ENCODE data around the gene GAL3ST2.
"Not testable (repeated sequence)": the region's sequence is repeated elsewhere in the genome, so short reads cannot be mapped to it uniquely, and the experiment has no call there.

GAL3ST2 gene

DNA sequence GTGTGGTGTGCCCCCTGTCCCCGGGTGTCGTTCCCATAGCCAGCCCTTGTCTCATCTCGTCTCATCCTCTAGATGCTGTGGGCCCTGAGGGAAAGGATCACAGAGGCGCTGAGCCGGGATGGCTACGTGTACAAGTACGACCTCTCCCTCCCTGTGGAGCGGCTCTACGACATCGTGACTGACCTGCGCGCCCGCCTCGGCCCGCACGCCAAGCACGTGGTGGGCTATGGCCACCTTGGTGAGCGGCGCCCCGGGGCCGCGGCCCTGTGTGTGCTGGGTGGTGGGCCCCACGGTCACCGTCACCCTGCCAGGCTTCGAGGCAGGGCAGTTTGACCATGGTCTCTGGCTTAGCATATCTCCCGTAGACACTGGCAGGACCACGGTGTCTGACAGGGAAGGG is 20.8 kb upstream of the GAL3ST2 start:
- DNase-seq: no peak
- Mint-ChIP-seq H3K27ac (peak overlapping the region in 1 of 2 donors; percentile 48), H3K9me3 (no peaks in the 10 kb centered on the region), H3K4me1 (no peaks in the 10 kb centered on the region), H3K4me3 (no peak overlapping the region), H3K27me3 (no peaks in the 10 kb centered on the region)
- no peak for ATAC-seq

DNA sequence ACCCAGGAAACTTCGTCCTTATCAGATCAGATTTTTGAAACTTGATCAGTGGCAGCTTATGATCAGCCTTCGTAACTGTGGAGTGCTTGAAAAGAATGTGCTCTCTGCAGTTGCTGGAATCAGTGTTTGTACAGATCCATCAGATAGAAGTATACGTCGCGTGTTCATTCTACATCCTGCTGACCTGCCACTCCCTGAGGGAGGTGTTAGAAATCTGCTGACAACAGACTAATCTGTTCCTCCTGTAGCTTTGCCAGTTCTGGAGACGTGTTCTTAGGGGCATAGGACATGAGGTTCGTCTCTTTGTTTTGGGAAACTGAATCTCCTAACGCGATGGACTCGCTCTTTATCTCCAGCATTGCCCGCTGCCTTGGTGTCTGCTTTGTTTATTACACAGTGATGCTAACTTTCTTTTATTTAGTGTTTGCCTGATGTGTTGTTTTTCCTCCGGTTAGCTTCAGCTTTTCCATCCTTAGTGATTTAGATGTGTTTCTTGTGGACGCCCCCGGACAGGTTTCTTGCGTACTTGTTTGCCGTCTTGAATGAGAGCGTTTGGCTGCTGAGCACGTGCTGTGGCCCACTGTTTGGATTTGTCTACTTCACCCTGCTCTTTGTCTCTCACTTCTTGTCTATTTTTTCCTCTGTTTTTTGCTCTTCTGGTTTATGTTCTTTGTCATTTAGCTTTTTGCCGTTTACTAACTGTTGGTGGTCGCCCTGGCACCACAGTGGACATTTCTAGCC is 17.4 kb upstream of the GAL3ST2 start:
- ATAC-seq (no peak), DNase-seq (no peak)
- H3K9me3 Mint-ChIP-seq: no peaks in the 10 kb centered on the region
- H3K27me3 Mint-ChIP-seq: no peaks in the 10 kb centered on the region
- H3K27ac Mint-ChIP-seq: peak overlapping the region in 1 of 2 donors; percentile 15
- no peak overlapping the region for H3K4me3 Mint-ChIP-seq
- H3K4me1 Mint-ChIP-seq: peaks cover 16% of the 10 kb centered on the region

DNA sequence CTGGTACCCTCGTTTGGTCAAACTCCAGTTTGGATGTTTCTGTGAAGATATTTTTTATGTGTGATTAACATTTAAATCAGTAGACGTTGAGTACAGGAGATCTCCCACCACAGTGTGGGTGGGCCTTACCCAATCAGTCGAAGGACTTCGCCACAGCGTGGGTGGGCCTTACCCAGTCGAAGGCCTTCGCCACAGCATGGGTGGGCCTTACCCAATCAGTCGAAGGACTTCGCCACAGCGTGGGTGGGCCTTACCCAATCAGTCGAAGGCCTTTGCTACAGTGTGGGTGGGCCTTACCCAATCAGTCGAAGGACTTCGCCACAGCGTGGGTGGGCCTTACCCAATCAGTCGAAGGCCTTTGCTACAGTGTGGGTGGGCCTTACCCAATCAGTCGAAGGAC is 16.7 kb upstream of the GAL3ST2 start:
- not testable (repeated sequence) for H3K4me3 Mint-ChIP-seq, H3K27me3 Mint-ChIP-seq, H3K9me3 Mint-ChIP-seq, DNase-seq, ATAC-seq
- peaks cover 16% of the 10 kb centered on the region for H3K4me1 Mint-ChIP-seq
- H3K27ac Mint-ChIP-seq: peak overlapping the region in 1 of 2 donors; percentile 15

DNA sequence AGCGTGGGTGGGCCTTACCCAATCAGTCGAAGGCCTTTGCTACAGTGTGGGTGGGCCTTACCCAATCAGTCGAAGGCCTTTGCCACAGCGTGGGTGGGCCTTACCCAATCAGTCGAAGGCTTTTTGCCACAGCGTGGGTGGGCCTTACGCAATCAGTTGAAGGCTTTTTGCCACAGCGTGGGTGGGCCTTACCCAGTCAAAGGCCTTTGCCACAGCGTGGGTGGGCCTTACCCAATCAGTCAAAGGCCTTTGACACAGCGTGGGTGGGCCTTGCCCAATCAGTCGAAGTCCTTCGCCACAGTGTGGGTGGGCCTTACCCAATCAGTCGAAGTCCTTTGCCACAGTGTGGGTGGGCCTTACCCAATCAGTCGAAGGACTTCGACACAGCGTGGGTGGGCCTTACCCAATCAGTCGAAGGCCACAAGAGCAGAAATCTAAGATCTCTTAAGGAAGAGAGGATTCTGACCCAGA is 16.3 kb upstream of the GAL3ST2 start:
- DNase-seq: no peak
- no peaks in the 10 kb centered on the region for H3K27me3 Mint-ChIP-seq
- no peaks in the 10 kb centered on the region for H3K9me3 Mint-ChIP-seq
- ATAC-seq: no peak
- no peak overlapping the region for H3K27ac Mint-ChIP-seq
- peaks cover 16% of the 10 kb centered on the region for H3K4me1 Mint-ChIP-seq
- no peak overlapping the region for H3K4me3 Mint-ChIP-seq

DNA sequence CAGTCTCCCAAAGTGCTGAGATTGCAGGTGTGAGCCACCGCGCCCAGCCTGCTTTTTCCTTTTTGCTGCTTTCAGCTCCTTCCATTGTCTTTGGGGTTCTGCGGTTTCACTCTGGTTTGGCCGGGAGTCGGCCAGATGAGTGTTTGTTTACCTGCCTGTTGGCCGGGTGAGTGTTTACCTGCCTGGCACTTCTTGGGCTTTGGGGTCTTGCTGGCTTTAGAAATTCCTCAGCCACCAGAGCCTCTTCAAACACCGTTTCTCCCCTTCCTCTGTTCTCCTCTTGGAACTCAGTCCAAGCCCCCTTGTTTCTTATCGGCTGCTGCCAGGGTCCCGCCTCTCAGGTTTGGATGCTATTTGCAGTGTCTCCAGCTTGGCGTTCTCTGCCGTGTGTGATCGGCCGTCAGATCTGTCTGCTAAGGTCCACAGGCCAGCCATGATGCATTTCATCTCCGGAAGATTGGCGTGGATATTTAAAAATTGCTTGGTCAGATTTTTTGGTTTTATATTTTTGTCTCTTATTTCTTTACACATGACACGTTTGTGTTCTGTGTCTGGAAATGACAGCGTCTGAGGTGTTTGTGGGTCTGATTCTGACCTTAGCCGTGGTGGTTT is 14.2 kb upstream of the GAL3ST2 start:
- ATAC-seq (no peak), DNase-seq (peak in 1 of 2 donors; percentile 4)
- Mint-ChIP-seq H3K27me3 (no peaks in the 10 kb centered on the region), H3K27ac (peak overlapping the region in 1 of 2 donors; percentile 85), H3K4me3 (peak overlapping the region in 1 of 2 donors; percentile 21), H3K4me1 (peaks cover 16% of the 10 kb centered on the region), H3K9me3 (no peaks in the 10 kb centered on the region)

DNA sequence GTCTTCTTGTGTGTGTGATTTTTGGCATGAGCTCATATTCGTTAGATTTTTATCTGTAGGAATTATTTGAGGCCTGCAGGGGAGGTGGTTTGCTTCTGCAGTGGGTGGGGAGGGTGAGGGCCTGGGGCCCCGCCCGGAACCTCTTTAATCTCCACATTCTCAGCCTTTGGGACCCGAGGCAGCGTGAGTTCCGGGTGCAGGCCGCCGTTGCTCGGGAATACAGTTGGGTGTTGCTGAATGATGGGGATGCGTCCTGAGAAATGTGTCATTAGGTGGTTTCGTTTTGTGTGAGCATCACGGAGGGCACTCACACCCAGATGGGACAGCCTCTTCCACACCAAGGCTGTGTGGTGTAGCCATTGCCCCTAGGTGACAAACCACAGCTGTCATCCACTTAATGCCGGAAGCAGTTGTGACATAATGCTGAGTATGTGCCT is 13.7 kb upstream of the GAL3ST2 start:
- H3K27ac Mint-ChIP-seq: peak overlapping the region; percentile 13 to 85
- H3K9me3 Mint-ChIP-seq: no peaks in the 10 kb centered on the region
- ATAC-seq (peak; percentile 90), DNase-seq (peak in 1 of 2 donors; percentile 57)
- no peaks in the 10 kb centered on the region for H3K27me3 Mint-ChIP-seq
- H3K4me3 Mint-ChIP-seq: peak overlapping the region in 1 of 2 donors; percentile 21
- H3K4me1 Mint-ChIP-seq: peaks cover 16% of the 10 kb centered on the region

DNA sequence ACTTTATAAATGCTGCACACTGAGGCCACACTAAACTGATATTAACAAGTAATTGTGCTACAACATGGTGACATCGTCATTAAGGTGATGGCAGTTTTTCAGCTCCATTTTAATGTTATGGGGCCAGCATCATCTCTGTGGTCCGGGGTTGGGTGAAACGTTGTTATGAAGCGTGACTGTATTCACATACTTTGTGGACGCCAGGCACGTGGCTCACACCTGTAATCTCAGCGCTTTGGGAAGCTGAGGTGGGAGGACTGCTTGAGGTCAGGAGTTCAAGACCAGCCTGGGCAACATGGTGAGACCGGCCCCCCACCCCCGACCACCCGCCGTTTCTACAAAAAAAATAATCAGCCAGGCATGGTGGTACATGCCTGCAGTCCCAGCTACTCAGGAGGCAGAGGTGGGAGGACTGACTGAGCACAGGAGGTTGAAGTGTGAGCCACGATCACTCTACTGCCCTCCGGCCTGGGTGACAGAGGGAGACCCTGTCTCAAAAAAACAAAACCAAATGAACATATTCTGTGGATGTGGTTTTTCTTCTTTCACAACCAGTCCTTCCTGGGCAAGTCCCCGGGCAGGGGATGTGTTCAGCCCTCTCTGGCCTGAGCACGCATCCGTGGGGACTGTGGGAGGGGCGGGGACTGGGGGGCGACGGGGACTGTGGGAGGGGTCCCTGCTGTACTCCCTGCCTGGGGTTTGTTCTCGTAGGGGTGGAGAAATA is 12.9 kb upstream of the GAL3ST2 start:
- no peaks in the 10 kb centered on the region for H3K27me3 Mint-ChIP-seq
- peak overlapping the region in 1 of 2 donors; percentile 61 for H3K27ac Mint-ChIP-seq
- H3K4me1 Mint-ChIP-seq: peaks cover 16% of the 10 kb centered on the region
- ATAC-seq (peak; percentile 22), DNase-seq (peak in 1 of 2 donors; percentile 7)
- no peaks in the 10 kb centered on the region for H3K9me3 Mint-ChIP-seq
- H3K4me3 Mint-ChIP-seq: no peak overlapping the region

DNA sequence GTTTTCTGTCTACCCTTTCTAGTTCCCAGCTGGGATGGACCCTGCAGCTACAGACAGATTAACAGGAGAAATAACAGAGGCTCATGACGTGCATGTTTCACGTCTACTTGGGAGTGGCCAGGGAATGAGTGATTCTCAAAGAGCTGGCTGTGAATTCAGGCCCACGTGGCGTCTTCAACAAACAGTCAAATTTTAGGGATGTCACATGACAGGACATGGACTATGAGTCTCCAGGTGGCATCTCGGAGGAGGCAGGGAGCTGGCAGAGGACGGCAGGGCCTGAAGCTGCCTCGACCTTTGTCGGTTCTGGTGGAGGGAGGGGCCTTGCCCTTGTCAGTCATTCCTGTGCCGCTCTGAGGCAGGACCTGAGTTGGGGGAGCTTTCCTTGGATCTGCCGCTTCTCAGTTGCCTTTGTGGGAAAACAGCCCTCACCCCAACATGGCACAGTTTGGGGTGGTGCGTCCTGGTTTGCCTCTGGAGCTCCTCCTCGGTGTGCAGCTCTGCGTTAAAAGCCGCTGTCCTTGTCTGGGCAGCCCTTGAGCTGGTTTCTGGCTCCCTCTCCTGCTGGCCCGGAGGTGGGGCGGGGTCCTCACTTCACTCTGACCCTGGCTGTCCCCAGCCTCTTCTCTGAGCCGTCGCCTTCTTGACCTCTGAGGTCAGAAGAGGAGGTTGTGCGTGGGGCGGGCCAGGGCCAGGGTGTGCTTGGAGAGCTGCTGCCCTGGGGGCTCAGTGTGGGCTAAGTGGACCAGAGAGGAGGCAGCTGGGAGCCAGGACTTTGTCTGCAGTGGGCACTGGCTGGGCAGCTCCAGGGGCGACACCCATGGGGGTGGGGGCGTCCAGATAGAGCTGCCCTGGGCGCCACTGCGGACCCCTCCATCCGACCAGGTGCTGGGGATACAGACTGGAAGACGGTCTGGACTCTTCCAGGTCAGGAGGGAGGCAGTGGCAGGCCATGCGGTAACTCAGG is 12.1 kb upstream of the GAL3ST2 start:
- peaks cover 16% of the 10 kb centered on the region for H3K4me1 Mint-ChIP-seq
- H3K4me3 Mint-ChIP-seq: no peak overlapping the region
- ATAC-seq (no peak), DNase-seq (peak in 1 of 2 donors; percentile 8)
- no peaks in the 10 kb centered on the region for H3K27me3 Mint-ChIP-seq
- H3K9me3 Mint-ChIP-seq: no peaks in the 10 kb centered on the region
- H3K27ac Mint-ChIP-seq: peak overlapping the region in 1 of 2 donors; percentile 61

DNA sequence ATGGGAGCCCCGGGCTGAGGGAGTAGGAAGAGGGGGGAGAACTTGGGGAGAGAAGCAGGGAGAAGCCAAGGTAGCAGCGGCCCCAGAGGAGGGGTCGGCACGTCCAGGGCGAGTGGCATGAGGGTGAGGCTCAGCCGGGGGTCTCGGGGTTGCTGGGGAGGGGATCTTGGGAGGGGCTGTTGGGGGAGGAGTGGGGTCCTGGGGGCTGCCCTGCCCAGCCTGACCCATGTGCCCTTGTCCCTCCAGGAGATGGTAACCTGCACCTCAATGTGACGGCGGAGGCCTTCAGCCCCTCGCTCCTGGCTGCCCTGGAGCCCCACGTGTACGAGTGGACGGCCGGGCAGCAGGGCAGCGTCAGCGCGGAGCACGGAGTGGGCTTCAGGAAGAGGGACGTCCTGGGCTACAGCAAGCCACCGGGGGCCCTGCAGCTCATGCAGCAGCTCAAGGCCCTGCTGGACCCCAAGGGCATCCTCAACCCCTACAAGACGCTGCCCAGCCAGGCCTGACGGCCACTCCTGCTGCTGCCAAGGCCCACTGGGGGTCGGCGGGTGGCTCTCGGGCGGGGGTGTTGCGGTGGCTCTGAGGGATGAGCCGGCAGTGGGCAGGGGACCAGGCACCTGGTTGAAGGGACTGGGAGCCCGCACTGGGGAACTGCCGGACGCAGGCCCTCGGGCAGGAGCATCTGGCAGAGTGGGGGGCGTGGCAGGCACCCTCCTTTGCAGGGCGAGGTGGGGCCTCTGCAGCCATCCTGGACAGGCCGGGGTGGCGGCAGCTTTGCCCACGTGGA is 9.0 kb upstream of the GAL3ST2 start:
- Mint-ChIP-seq H3K4me1 (peaks cover 28% of the 10 kb centered on the region), H3K9me3 (no peaks in the 10 kb centered on the region), H3K27ac (peak overlapping the region in 1 of 2 donors; percentile 34), H3K4me3 (no peak overlapping the region), H3K27me3 (no peaks in the 10 kb centered on the region)
- ATAC-seq (no peak), DNase-seq (no peak)

DNA sequence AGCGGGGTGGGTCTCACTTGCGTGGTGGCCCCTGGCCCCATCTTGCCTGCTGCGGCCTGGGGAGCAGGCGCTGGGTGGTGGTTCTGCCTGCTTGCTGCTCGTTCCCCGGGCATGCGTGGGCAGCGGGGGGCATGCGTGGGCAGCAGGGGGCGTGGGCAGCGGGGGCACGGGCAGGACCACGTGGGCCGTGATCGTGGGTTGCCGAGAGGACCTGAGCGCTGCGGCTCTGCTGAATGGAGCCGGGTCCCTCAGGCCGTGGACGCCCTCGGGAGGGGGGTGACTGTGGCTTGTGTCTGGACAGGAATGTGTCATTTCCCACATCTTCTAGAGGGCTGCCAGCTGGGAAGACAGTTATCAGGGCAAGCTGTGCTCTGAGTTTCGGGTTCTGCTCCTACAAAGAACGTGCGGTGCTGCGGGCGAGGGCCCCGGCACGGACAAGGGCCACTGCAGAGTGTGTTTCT is 8.3 kb upstream of the GAL3ST2 start:
- H3K4me3 Mint-ChIP-seq: no peak overlapping the region
- ATAC-seq (no peak), DNase-seq (no peak)
- H3K27ac Mint-ChIP-seq: peak overlapping the region in 1 of 2 donors; percentile 12
- no peaks in the 10 kb centered on the region for H3K9me3 Mint-ChIP-seq
- H3K4me1 Mint-ChIP-seq: peaks cover 28% of the 10 kb centered on the region
- H3K27me3 Mint-ChIP-seq: no peaks in the 10 kb centered on the region

DNA sequence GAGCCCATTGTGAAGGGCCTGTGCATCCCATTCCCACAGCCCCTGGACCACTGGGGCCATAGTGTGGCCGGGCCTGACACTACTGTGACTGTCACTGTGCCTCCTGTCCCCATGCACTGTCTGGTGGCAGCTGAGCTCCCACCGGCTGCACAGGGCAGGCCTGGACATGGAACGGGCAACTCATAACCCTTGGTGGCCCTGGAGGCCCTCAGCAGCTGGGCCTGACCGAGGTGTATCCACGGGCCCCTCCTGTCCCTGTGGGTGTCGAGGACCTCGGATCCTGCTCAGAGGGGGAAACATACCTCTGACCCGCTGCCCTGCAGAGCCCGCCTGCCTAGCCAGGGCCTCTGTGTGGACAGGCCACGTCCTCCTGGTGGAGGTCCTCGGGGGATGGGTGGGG is 7.8 kb upstream of the GAL3ST2 start:
- H3K4me1 Mint-ChIP-seq: peaks cover 26% of the 10 kb centered on the region
- peak overlapping the region in 1 of 2 donors; percentile 27 for H3K27ac Mint-ChIP-seq
- no peaks in the 10 kb centered on the region for H3K27me3 Mint-ChIP-seq
- no peak for DNase-seq
- no peak for ATAC-seq
- no peak overlapping the region for H3K4me3 Mint-ChIP-seq
- H3K9me3 Mint-ChIP-seq: no peaks in the 10 kb centered on the region

DNA sequence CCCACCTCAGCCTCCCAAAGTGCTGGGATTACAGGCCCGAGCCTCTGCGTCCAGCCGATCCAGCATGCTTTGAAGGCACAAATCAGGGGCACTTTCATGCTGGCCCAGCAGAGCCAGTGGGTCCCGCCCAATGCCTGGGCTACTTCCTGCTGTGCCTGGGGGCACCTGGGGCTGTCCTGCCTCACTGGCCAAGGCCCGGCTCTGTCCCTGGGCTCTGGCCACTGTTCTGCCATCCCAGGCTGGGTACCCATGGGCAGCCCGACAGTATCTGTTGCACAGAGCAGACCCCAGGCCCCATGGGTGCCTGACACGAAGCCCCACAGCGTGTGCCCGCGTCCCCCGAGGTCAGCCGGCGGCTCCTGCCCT is 6.8 kb upstream of the GAL3ST2 start:
- DNase-seq (no peak), ATAC-seq (no peak)
- H3K4me3 Mint-ChIP-seq: no peak overlapping the region
- H3K4me1 Mint-ChIP-seq: peaks cover 26% of the 10 kb centered on the region
- H3K27ac Mint-ChIP-seq: no peak overlapping the region
- H3K9me3 Mint-ChIP-seq: no peaks in the 10 kb centered on the region
- no peaks in the 10 kb centered on the region for H3K27me3 Mint-ChIP-seq

DNA sequence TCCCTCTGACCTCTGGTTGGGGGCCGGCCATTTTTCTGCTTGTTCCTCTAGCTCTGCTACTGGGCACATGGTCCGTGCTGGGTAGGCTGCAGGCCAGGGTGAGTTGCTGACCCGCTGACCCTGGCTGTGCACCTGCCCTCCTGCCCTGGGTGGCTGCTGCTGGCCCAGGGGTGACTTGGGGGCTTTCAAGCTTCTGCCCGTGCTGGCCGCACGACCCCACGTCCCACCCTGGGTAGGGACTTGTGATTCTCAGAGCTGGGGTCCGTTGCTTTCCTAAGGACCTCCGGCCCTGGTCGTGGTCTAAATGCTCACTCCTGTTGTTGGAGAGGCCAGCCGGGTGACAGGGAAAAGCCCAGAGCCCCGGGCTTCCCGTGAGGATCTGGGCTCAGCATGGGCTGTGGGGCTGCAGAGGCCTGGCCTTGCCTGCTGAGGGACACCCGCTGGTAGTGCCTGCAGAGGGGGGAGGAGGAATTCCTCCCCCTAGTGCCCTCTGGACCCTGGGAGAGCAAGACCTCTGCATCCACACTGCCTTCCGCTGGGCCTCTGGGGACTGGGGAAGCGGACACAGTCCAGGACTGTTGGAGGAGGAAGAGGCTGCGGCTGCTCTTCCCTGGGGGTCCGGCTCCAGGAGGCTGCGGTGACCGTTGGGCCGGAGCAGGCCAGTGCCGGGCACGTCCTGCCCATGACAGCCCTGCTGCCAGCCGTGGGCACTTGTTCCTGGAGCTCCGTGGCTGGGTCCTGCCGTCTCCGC is 6.3 kb upstream of the GAL3ST2 start:
- Mint-ChIP-seq H3K27me3 (peaks cover 4% of the 10 kb centered on the region), H3K27ac (no peak overlapping the region), H3K4me3 (peak overlapping the region in 1 of 2 donors; percentile 13), H3K4me1 (peaks cover 26% of the 10 kb centered on the region), H3K9me3 (no peaks in the 10 kb centered on the region)
- no peak for DNase-seq
- ATAC-seq: no peak

DNA sequence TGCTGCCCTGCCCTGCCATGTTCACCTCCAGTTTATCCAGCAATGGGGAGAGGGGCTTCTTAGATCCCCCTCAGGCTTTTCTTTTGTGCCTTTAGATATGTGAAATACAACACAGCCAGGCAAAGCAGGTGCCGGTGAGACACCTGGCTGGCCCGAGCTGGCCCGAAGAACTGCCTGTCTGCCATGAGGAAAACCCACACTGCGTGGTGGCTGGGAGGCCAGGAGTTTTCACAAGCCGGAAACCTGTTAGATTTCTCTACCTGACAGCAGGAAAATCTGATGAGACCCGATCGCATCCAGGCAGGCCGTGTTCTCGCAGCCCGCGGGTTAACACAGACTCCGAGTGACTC is 5.7 kb upstream of the GAL3ST2 start:
- Mint-ChIP-seq H3K9me3 (no peaks in the 10 kb centered on the region), H3K4me3 (no peak overlapping the region), H3K27me3 (peaks cover 10% of the 10 kb centered on the region), H3K4me1 (peaks cover 26% of the 10 kb centered on the region), H3K27ac (peak overlapping the region; percentile 34 to 46)
- ATAC-seq (no peak), DNase-seq (no peak)
